ENCODE measurements around the gene CELF4.

Gene CELF4

GRCh38 chr18:37438417-37439180 lies 127.0 kb downstream of the CELF4 start:
- no peak for FAIRE-seq
- no peak for TF ChIP-seq SPI1 (IDR thresholded peaks at IDR 0.05; ENCODE audit: low read depth, low read length)
- no peak for TF ChIP-seq PAX5 (IDR thresholded peaks at IDR 0.05; ENCODE audit: insufficient read depth, low read length, severe bottlenecking)
- no peak for TF ChIP-seq POLR2AphosphoS5 (IDR thresholded peaks at IDR 0.05; ENCODE audit: low read depth, low read length)
- no peak for TF ChIP-seq POLR2A (IDR thresholded peaks at IDR 0.05; ENCODE audit: low read depth, low read length)
- no peak for TF ChIP-seq POU2F2 (IDR thresholded peaks at IDR 0.05; ENCODE audit: low read depth, low read length)
- no peak for TF ChIP-seq TAF1 (IDR thresholded peaks at IDR 0.05; ENCODE audit: low read depth, low read length)
- DNase-seq (ENCODE audit: insufficient read length, low spot score): no peak

GRCh38 chr18:37435996-37436395 lies 129.6 kb downstream of the CELF4 start:
- no peak for TF ChIP-seq SPI1 (IDR thresholded peaks at IDR 0.05; ENCODE audit: low read depth, low read length)
- no peak for TF ChIP-seq POU2F2 (IDR thresholded peaks at IDR 0.05; ENCODE audit: low read depth, low read length)
- FAIRE-seq (no peak), DNase-seq (ENCODE audit: insufficient read length, low spot score) (no peak)

DNA sequence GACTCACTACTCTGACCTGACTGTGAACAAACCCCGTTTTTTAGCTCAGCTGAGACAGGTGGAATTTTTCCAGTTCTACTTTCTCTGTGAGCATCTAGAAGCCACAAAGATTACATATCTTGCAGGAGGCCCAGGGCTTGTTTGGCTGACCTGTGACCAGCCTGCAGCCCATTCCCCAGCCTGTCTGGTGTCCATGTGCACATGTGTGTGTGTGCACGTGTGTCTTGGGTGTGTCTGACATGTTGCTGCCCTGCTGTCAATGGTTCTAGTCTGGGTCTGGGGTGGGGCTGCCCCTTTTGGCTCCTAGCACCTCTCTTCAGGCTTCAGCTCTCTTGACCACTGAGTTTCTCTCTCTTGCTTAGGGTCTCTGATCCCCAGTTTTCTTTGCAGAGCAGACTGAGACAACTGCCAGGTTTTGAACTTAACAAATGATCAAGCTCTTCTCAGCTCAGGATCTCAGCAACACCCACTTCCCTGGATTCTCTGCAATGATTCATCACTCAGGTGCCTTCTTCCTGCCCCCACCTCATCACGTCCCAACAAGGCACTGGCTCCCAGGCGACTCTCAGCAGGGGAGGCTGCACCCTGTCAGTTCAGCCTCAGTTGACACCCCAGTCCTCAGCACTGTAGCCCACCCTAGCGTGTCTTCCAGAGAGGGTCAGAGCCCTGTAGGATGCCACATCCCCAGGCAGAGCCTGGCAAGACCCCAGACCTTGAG lies 130.3 kb downstream of the CELF4 start:
- no peak for FAIRE-seq
- TF ChIP-seq POU2F2 (IDR thresholded peaks at IDR 0.05; ENCODE audit: low read depth, low read length): no peak
- no peak for TF ChIP-seq TAF1 (IDR thresholded peaks at IDR 0.05; ENCODE audit: low read depth, low read length)
- TF ChIP-seq POLR2A (IDR thresholded peaks at IDR 0.05; ENCODE audit: low read depth, low read length): no peak
- no peak for TF ChIP-seq PAX5 (IDR thresholded peaks at IDR 0.05; ENCODE audit: insufficient read depth, low read length, severe bottlenecking)
- no peak for TF ChIP-seq SPI1 (IDR thresholded peaks at IDR 0.05; ENCODE audit: low read depth, low read length)
- DNase-seq (ENCODE audit: insufficient read length, low spot score): no peak

GRCh38 chr18:37434161-37434860 lies 131.3 kb downstream of the CELF4 start:
- TF ChIP-seq SPI1 (IDR thresholded peaks at IDR 0.05; ENCODE audit: low read depth, low read length) (no peak), POU2F2 (IDR thresholded peaks at IDR 0.05; ENCODE audit: low read depth, low read length) (no peak), PAX5 (IDR thresholded peaks at IDR 0.05; ENCODE audit: insufficient read depth, low read length, severe bottlenecking) (no peak), TAF1 (IDR thresholded peaks at IDR 0.05; ENCODE audit: low read depth, low read length) (no peak), POLR2AphosphoS5 (IDR thresholded peaks at IDR 0.05; ENCODE audit: low read depth, low read length) (no peak), POLR2A (IDR thresholded peaks at IDR 0.05; ENCODE audit: low read depth, low read length) (no peak)
- DNase-seq (ENCODE audit: insufficient read length, low spot score) (no peak), FAIRE-seq (no peak)

GRCh38 chr18:37432436-37433195 lies 133.0 kb downstream of the CELF4 start:
- TF ChIP-seq POLR2A (IDR thresholded peaks at IDR 0.05; ENCODE audit: low read depth, low read length) (no peak), TAF1 (IDR thresholded peaks at IDR 0.05; ENCODE audit: low read depth, low read length) (no peak), PAX5 (IDR thresholded peaks at IDR 0.05; ENCODE audit: insufficient read depth, low read length, severe bottlenecking) (no peak), SPI1 (IDR thresholded peaks at IDR 0.05; ENCODE audit: low read depth, low read length) (no peak), POU2F2 (IDR thresholded peaks at IDR 0.05; ENCODE audit: low read depth, low read length) (no peak), POLR2AphosphoS5 (IDR thresholded peaks at IDR 0.05; ENCODE audit: low read depth, low read length) (no peak)
- FAIRE-seq (no peak), DNase-seq (ENCODE audit: insufficient read length, low spot score) (no peak)

- TF ChIP-seq POLR2AphosphoS5 (IDR thresholded peaks at IDR 0.05; ENCODE audit: low read depth, low read length) (no peak), POU2F2 (IDR thresholded peaks at IDR 0.05; ENCODE audit: low read depth, low read length) (no peak), SPI1 (IDR thresholded peaks at IDR 0.05; ENCODE audit: low read depth, low read length) (no peak), POLR2A (IDR thresholded peaks at IDR 0.05; ENCODE audit: low read depth, low read length) (no peak)
- DNase-seq (ENCODE audit: insufficient read length, low spot score) (no peak), FAIRE-seq (no peak)
These were observed 135.1 kb downstream of the CELF4 start for GRCh38 chr18:37430357-37431076.

DNA sequence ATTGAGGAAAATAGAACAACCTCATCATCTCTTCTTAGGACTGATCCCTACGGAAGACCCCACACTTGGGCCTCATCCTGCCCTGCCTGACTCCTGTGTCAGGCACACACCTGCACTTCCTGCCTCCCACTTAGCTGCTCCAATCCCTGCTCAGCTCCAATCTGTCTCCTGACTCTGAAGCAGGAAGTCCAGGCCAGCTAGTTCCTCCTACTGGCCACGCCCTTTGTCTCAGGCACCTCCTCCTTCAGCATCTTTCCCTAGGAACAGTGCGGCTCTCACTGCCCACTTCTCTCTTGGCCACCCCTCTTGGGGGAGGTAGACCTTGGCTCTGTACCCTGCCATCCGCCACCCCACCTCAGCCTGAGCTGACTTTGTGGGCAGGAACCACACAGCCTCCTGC lies 135.8 kb downstream of the CELF4 start:
- FAIRE-seq (no peak), DNase-seq (ENCODE audit: insufficient read length, low spot score) (no peak)
- TF ChIP-seq PAX5 (IDR thresholded peaks at IDR 0.05; ENCODE audit: insufficient read depth, low read length, severe bottlenecking): no peak
- TF ChIP-seq POLR2A (IDR thresholded peaks at IDR 0.05; ENCODE audit: low read depth, low read length): no peak
- no peak for TF ChIP-seq POLR2AphosphoS5 (IDR thresholded peaks at IDR 0.05; ENCODE audit: low read depth, low read length)
- no peak for TF ChIP-seq TAF1 (IDR thresholded peaks at IDR 0.05; ENCODE audit: low read depth, low read length)
- no peak for TF ChIP-seq SPI1 (IDR thresholded peaks at IDR 0.05; ENCODE audit: low read depth, low read length)
- TF ChIP-seq POU2F2 (IDR thresholded peaks at IDR 0.05; ENCODE audit: low read depth, low read length): no peak

DNA sequence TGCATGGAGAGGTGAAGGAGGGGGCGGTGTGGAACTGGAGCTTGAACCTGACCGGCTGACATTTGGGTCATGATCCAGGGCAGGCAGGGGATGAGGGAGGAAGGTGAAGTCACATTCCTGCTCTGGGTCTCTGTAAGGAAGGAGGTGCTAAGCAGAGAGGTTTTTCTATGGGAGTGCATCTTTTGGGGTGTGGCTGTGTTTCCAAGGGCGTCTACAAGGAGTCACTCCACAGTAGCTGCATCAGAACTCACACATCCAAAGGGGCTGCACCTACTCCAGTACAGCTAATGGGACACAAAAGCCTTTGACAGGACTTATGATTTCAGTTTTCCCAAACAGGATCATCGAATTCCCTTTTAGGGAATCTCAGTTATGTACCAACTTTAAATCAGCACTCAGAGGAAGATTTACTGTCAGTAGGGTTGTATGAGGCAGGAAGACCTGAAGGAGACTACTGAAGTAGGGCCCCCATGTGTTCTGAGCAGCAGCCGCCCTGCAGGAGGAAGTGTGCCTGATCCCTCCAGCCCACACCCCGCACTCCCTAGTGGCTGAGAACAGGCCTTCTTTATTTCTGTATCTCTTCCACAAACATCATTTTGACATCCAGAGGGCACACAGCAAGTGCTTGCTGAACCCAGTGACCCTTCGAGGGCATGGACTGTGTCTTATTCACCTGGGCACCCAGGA lies 137.2 kb downstream of the CELF4 start:
- FAIRE-seq (no peak), DNase-seq (ENCODE audit: insufficient read length, low spot score) (no peak)
- TF ChIP-seq PAX5 (IDR thresholded peaks at IDR 0.05; ENCODE audit: insufficient read depth, low read length, severe bottlenecking) (no peak), SPI1 (IDR thresholded peaks at IDR 0.05; ENCODE audit: low read depth, low read length) (no peak), TAF1 (IDR thresholded peaks at IDR 0.05; ENCODE audit: low read depth, low read length) (no peak)

Measured in GM12891 (cell line).